Chondrocyte (in vitro differentiated cells): ENCODE results near the gene DAG1. TPM values are rescaled to one million over a fixed set of nuclear protein-coding genes. Genes with fewer than 3 reads are reported as not detected.

Experiments used
- DNase-seq: peaks from one replicate; pipeline ENCODE4 v3.0.0; 2021; ENCODE audit warnings: mixed read lengths, low spot score
- H3K27ac Mint-ChIP-seq: one replicate; pipeline ENCODE4 v1.8.0; 2021; ENCODE audit warnings: mild to moderate bottlenecking, moderate library complexity, mixed read lengths; ENCODE audit not compliant: unreplicated experiment
- H3K27me3 Mint-ChIP-seq: 2 replicates; pipeline ENCODE4 v1.8.0; 2021; ENCODE audit warnings: low read depth, mixed read lengths
- H3K36me3 Mint-ChIP-seq: 2 replicates; pipeline ENCODE4 v1.8.0; 2021; ENCODE audit warnings: low read depth, mixed read lengths
- H3K4me1 Mint-ChIP-seq: 2 replicates; pipeline ENCODE4 v1.8.0; 2021; ENCODE audit warnings: low read depth, mild to moderate bottlenecking, mixed read lengths
- H3K4me3 Mint-ChIP-seq: one replicate; pipeline ENCODE4 v1.8.0; 2021; ENCODE audit warnings: mild to moderate bottlenecking, moderate library complexity, mixed read lengths; ENCODE audit not compliant: unreplicated experiment
- H3K9me3 Mint-ChIP-seq: 2 replicates; pipeline ENCODE4 v1.8.0; 2021; ENCODE audit warnings: low read depth, mixed read lengths
- total RNA-seq: library from RNA; stranded (reverse); gene quantifications from 3 replicates; pipeline ENCODE4 v1.2.1, GENCODE V29; 2021
- TF ChIP-seq, protein P1 (sequence below): fragments of 200-600 bp; sonication (generic); IDR thresholded peaks from 2 replicates; pipeline ENCODE4 v1.5.0; 2021; ENCODE audit warnings: antibody characterized with exemption, mild to moderate bottlenecking, moderate library complexity

DAG1 gene
- total RNA-seq, 1 donor from 2014 or later, result 156 TPM

DNA sequence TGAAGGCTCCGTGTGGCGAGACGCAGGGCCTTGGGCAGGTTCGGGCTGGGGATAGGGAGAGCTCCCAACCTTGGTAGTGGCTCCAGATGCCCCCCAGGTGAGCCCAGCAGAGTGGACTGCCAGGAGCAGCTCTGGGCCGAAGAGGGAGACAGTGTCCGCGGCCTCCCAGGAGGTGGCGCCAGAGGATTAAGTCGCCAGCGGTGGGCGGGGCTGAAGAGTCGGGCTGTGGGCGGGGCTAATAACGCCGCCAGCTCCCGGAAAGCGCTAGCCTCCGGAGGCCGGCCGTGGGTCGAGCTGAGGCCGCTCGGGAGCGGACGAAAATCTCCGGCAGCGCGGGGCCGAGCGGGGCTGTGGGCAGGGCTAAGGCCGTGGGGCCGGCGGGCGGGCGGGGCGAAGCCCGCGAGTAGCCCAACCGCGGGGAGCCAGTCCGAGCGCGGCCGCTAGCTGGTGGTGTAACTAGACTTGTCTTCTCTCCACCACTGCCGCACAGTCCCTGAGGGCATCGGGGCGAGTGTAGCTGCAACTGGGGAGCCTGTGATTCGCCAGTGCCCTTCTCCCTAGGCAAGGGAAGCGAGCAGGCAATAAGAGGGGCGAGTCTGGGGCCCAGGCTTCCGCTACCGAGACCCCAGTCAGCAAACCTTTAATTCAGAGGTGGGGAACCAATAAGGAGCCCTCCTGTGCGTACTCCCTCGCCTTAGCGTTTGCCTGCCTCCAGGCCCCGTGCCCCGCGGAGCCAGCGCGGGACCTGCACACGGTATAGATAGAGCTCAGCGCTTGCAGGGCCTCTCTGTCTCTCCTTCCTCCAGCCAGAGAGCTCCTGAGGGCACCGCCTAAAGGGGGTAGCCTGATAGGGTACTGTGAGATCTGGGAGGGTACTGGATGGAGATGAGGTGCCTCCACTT is 69.8 kb downstream of the DAG1 start:
- no peaks in the 10 kb centered on the region for H3K9me3 Mint-ChIP-seq
- peak; percentile 97 for DNase-seq
- H3K27me3 Mint-ChIP-seq, result peaks cover 15% of the 10 kb centered on the region
- H3K4me1 Mint-ChIP-seq, result peaks cover 11% of the 10 kb centered on the region
- H3K36me3 Mint-ChIP-seq, result no peaks in the 10 kb centered on the region
- TF ChIP-seq, protein P1, sequence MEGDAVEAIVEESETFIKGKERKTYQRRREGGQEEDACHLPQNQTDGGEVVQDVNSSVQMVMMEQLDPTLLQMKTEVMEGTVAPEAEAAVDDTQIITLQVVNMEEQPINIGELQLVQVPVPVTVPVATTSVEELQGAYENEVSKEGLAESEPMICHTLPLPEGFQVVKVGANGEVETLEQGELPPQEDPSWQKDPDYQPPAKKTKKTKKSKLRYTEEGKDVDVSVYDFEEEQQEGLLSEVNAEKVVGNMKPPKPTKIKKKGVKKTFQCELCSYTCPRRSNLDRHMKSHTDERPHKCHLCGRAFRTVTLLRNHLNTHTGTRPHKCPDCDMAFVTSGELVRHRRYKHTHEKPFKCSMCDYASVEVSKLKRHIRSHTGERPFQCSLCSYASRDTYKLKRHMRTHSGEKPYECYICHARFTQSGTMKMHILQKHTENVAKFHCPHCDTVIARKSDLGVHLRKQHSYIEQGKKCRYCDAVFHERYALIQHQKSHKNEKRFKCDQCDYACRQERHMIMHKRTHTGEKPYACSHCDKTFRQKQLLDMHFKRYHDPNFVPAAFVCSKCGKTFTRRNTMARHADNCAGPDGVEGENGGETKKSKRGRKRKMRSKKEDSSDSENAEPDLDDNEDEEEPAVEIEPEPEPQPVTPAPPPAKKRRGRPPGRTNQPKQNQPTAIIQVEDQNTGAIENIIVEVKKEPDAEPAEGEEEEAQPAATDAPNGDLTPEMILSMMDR, result peak; percentile 92
- H3K27ac Mint-ChIP-seq, result peak overlapping the region; percentile 79
- peak overlapping the region; percentile 70 for H3K4me3 Mint-ChIP-seq

- Mint-ChIP-seq H3K36me3 (no peaks in the 10 kb centered on the region), H3K4me1 (peaks cover 17% of the 10 kb centered on the region), H3K9me3 (no peaks in the 10 kb centered on the region), H3K27me3 (peaks cover 13% of the 10 kb centered on the region), H3K27ac (no peak overlapping the region), H3K4me3 (no peak overlapping the region)
- DNase-seq, result no peak
- TF ChIP-seq, protein P1, result no peak
These were observed 82.0 kb downstream of the DAG1 start for GRCh38 chr3:49552087-49552486.

DNA sequence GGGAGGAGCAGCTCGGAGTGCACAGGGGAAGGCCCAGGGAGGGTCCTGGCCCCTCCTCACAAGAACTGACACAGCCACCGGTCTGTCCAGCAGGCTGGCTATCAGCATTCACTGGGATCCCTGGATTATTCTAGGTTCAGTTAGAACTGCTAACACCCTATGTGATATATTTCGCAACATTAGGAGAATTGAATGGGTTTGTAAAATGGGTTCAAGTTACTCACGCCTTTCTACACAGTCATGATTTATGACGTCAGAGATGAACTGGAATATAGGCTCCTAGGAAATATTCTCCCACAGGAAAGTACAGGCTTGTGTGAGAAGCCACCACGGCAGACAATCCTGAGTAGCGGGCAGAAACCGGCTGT is 83.2 kb downstream of the DAG1 start:
- DNase-seq, result no peak
- Mint-ChIP-seq H3K36me3 (no peaks in the 10 kb centered on the region), H3K4me1 (peaks cover 17% of the 10 kb centered on the region), H3K27me3 (peaks cover 13% of the 10 kb centered on the region), H3K4me3 (peak overlapping the region; percentile 93), H3K9me3 (no peaks in the 10 kb centered on the region), H3K27ac (no peak overlapping the region)
- TF ChIP-seq, protein P1, result no peak

GRCh38 chr3:49553692-49554632 is 83.9 kb downstream of the DAG1 start, which contains the start of gene BSN:
BSN (plus strand) TSS chr3:49554477; CDS start chr3:49554603, 126 bp downstream.
- Mint-ChIP-seq H3K36me3 (no peaks in the 10 kb centered on the region), H3K27me3 (peaks cover 10% of the 10 kb centered on the region), H3K4me3 (peak within 1 kb of the TSS; percentile 93), H3K9me3 (no peaks in the 10 kb centered on the region), H3K27ac (peak within 1 kb of the TSS; percentile 66), H3K4me1 (peaks cover 17% of the 10 kb centered on the region)
- TF ChIP-seq, protein P1, result no peak
- DNase-seq, result no peak
